Measurements from ENCODE around the gene DDA1. TPM values are rescaled to one million over a fixed set of nuclear protein-coding genes. Genes with fewer than 3 reads are reported as not detected.
A peak's percentile ranks its signal among the peaks of the same experiment; 100 is the strongest.

DDA1 gene
- total and polyA plus RNA-seq, 2 of the 13 experiments (the other 11 are each of a cell fraction or from before 2014, with no cell fraction given): 24.5 to 26.0 TPM

GRCh38 chr19:17309198-17309964, at the start of gene DDA1 (continued):
- TF ChIP-seq ZNF343 (CRISPR knock-in tag; IDR thresholded peaks at IDR 0.05) (peak; percentile 27; the same call in 1 of the 2 replicates), POGZ (CRISPR knock-in tag; IDR thresholded peaks at IDR 0.05) (peak; percentile 64), HNRNPH1 (optimal IDR thresholded peaks at IDR 0.05; ENCODE audit: low read depth, low read length) (no peak), SIN3B (IDR thresholded peaks at IDR 0.05; ENCODE audit: low read length) (no peak), TERF1 (CRISPR knock-in tag; IDR thresholded peaks at IDR 0.05) (no peak), ZNF784 (CRISPR knock-in tag; IDR thresholded peaks at IDR 0.05; ENCODE audit: borderline replicate concordance) (no peak), GABPB1 (CRISPR knock-in tag; IDR thresholded peaks at IDR 0.05) (peak; percentile 93), MXD4 (CRISPR knock-in tag; IDR thresholded peaks at IDR 0.05) (no peak), ZKSCAN1 (IDR thresholded peaks at IDR 0.05; ENCODE audit: low read length) (no peak), CBX2 (IDR thresholded peaks at IDR 0.05; ENCODE audit: low read depth, low read length) (no peak), CBX2 (CRISPR knock-in tag; IDR thresholded peaks at IDR 0.05; ENCODE audit: low read depth) (no peak), CHCHD3 (CRISPR knock-in tag; IDR thresholded peaks at IDR 0.05) (no peak), SP2 (CRISPR knock-in tag; IDR thresholded peaks at IDR 0.05) (peak; percentile 95), CBX1 (IDR thresholded peaks at IDR 0.05; ENCODE audit: low read depth) (no peak), ZNF724P (CRISPR knock-in tag; IDR thresholded peaks at IDR 0.05; ENCODE audit: borderline replicate concordance) (no peak), CEBPZ (IDR thresholded peaks at IDR 0.05; ENCODE audit: low read length) (no peak), MZF1 (CRISPR knock-in tag; IDR thresholded peaks at IDR 0.05; ENCODE audit: borderline replicate concordance) (0 out of 2 replicates have a peak, but pooled peaks have one; percentile 30), ZNF576 (CRISPR knock-in tag; IDR thresholded peaks at IDR 0.05) (no peak), ARID4A (CRISPR knock-in tag; IDR thresholded peaks at IDR 0.05; ENCODE audit: borderline replicate concordance) (peak; percentile 87), ZZZ3 (CRISPR knock-in tag; IDR thresholded peaks at IDR 0.05; ENCODE audit: borderline replicate concordance) (no peak)
